B cell (primary cell): ENCODE data around the gene CD86. TPM values are rescaled to one million over a fixed set of nuclear protein-coding genes. Genes with fewer than 3 reads are reported as not detected.

ENCODE experiments used
- ATAC-seq: fragments of 200-7000 bp; cut with Tn5 transposase; one replicate; pipeline ENCODE4 v1.10.0; 2021; ENCODE audit warnings: low read depth, mild to moderate bottlenecking, moderate number of reproducible peaks, moderate library complexity
- CTCF ChIA-PET: fragments of 350-600 bp; sonication (Branson Sonifier 250); formaldehyde crosslinking; loops from one replicate; lab custom pipeline; 2021; ENCODE audit warnings: antibody characterized with exemption, inconsistent platforms; lab: Charles Lee
- POLR2A ChIA-PET: fragments of 350-600 bp; sonication (Branson Sonifier 250); formaldehyde crosslinking; loops from one replicate; lab custom pipeline; 2021; ENCODE audit warnings: antibody characterized with exemption; lab: Charles Lee
- DNase-seq: peaks from one replicate; pipeline ENCODE4 v3.0.0; 2013
- H2AFZ ChIP-seq: 2 replicates; pipeline ENCODE4 v1.6.1; 2012; ENCODE audit warnings: mild to moderate bottlenecking, low read depth, low read length; ENCODE audit not compliant: insufficient read depth, poor library complexity, severe bottlenecking
- H3K27ac ChIP-seq, 2 donors: 1 replicate in 1 of 2; 2 replicates in 1 of 2; pipeline ENCODE4 v1.5.1; 2012 to 2013; ENCODE audit warnings: low read length in 2 of 2, mild to moderate bottlenecking in 2 of 2, moderate library complexity in 1 of 2
- H3K27me3 ChIP-seq, 4 experiments: fragments of 200-600 bp in 1 of 4; sonication (generic) in 1 of 4; replicated peaks in 1 of 4; 1 replicate in 2 of 4; 2 replicates in 2 of 4; pipeline versions ENCODE4 v1.6.1 to v1.7.0; 2013 to 2016; ENCODE audit warnings: low read length in 3 of 4, mild to moderate bottlenecking in 2 of 4, mixed read lengths in 1 of 4, moderate library complexity in 1 of 4; ENCODE audit not compliant: insufficient read depth in 4 of 4, control insufficient read depth in 3 of 4; ENCODE audit errors: control extremely low read depth in 1 of 4
- H3K36me3 ChIP-seq, 2 experiments: replicated peaks in 1 of 2; 1 replicate in 1 of 2; 2 replicates in 1 of 2; pipeline versions ENCODE4 v1.6.1 to v1.7.1; 2013; ENCODE audit warnings: low read length in 1 of 2; ENCODE audit not compliant: insufficient read depth in 2 of 2, control insufficient read depth in 1 of 2; ENCODE audit errors: control extremely low read depth in 1 of 2, extremely low read depth in 1 of 2
- H3K4me1 ChIP-seq, 2 donors: fragments of 200-600 bp in 1 of 2; sonication (generic) in 1 of 2; 1 replicate in 1 of 2; 2 replicates in 1 of 2; pipeline versions ENCODE4 v1.5.1 to v1.6.1; 2013 to 2017; ENCODE audit warnings: low read length in 2 of 2; ENCODE audit not compliant: control insufficient read depth in 2 of 2, insufficient read depth in 2 of 2
- H3K4me2 ChIP-seq: replicated peaks from 2 replicates; pipeline ENCODE3; 2012; ENCODE audit warnings: mild to moderate bottlenecking, low read depth, low read length; ENCODE audit not compliant: poor library complexity, severe bottlenecking
- H3K4me3 ChIP-seq, 5 experiments: fragments of 200-600 bp in 1 of 5; sonication (generic) in 1 of 5; 1 replicate in 3 of 5; 2 replicates in 2 of 5; pipeline versions ENCODE4 v1.5.1 to v1.7.0; 2011 to 2016; ENCODE audit warnings: low read length in 4 of 5, mild to moderate bottlenecking in 4 of 5, low read depth in 2 of 5, control low read depth in 1 of 5, moderate library complexity in 1 of 5; ENCODE audit not compliant: insufficient read depth in 1 of 5; ENCODE audit errors: control extremely low read depth in 1 of 5, extremely low read depth in 1 of 5
- H3K79me2 ChIP-seq: fragments of 200-600 bp; sonication (generic); one replicate; pipeline ENCODE4 v1.6.0; 2016; ENCODE audit warnings: low read length; ENCODE audit not compliant: control insufficient read depth, insufficient read depth
- H3K9ac ChIP-seq: fragments of 200-600 bp; sonication (generic); 2 replicates; pipeline ENCODE4 v1.6.1; 2017; ENCODE audit warnings: mild to moderate bottlenecking, low read length, moderate library complexity
- H3K9me3 ChIP-seq, 3 donors: one replicate each; pipeline versions ENCODE4 v1.6.1 to v1.7.1; 2013; ENCODE audit warnings: low read length in 2 of 3; ENCODE audit not compliant: control insufficient read depth in 2 of 3, insufficient read depth in 1 of 3; ENCODE audit errors: control extremely low read depth in 1 of 3
- H4K20me1 ChIP-seq: 2 replicates; pipeline ENCODE4 v1.6.0; 2012; ENCODE audit warnings: mild to moderate bottlenecking, low read length; ENCODE audit not compliant: insufficient read depth, control insufficient read depth, poor library complexity, severe bottlenecking
- H3K27ac Mint-ChIP-seq: one replicate; pipeline ENCODE4 v1.8.0; 2021; ENCODE audit warnings: mixed read lengths
- H3K27me3 Mint-ChIP-seq: one replicate; pipeline ENCODE4 v1.8.0; 2021; ENCODE audit warnings: mixed read lengths
- H3K4me1 Mint-ChIP-seq: one replicate; pipeline ENCODE4 v1.8.0; 2021; ENCODE audit warnings: mixed read lengths
- H3K4me3 Mint-ChIP-seq: one replicate; pipeline ENCODE4 v1.8.0; 2021; ENCODE audit warnings: mixed read lengths
- H3K9me3 Mint-ChIP-seq: one replicate; pipeline ENCODE4 v1.8.0; 2022; ENCODE audit warnings: mixed read lengths; ENCODE audit not compliant: insufficient read depth
- EZH2 ChIP-seq: IDR thresholded peaks from 2 replicates; pipeline ENCODE4 v1.6.1; 2012; ENCODE audit warnings: borderline replicate concordance, low read depth, mild to moderate bottlenecking, moderate library complexity, low read length; ENCODE audit not compliant: insufficient read depth, poor library complexity, severe bottlenecking
- WGBS: methylation state at CpG from one replicate; pipeline ENCODE4 v1.1.5; 2013; ENCODE audit warnings: missing lambda C conversion rate; ENCODE audit not compliant: insufficient coverage; 5-methylcytosine and 5-hydroxymethylcytosine counted together
- intact Hi-C: fragments of 100-400 bp; cut with micrococcal nuclease; formaldehyde crosslinking; loops from one replicate; pipeline ENCODE4 v1.10.0; 2022
- polyA plus RNA-seq: library from polyadenylated mRNA; depleted of rRNA; stranded (reverse); fragments of >200 nt; gene quantifications from 2 replicates; pipeline ENCODE4 v1.2.3, GENCODE V29; 2012
- total RNA-seq, 2 donors: library from RNA; stranded (reverse); fragments of 120-200 nt in 1 of 2; gene quantifications; 1 replicate in 1 of 2; 2 replicates in 1 of 2; pipeline versions ENCODE4 v1.2.3 to v1.2.4, GENCODE V29; 2013 to 2022
- TF ChIP-seq, protein P1 (sequence below): fragments of 200-600 bp; IDR thresholded peaks from one replicate; pipeline ENCODE4 v1.8.0; 2022; ENCODE audit warnings: antibody characterized with exemption, mild to moderate bottlenecking

The CD86 gene
- total and polyA plus RNA-seq, 2 donors (not counting 1 experiment from before 2014, with no cell fraction given) = 31.5 to 38.2 TPM

DNA sequence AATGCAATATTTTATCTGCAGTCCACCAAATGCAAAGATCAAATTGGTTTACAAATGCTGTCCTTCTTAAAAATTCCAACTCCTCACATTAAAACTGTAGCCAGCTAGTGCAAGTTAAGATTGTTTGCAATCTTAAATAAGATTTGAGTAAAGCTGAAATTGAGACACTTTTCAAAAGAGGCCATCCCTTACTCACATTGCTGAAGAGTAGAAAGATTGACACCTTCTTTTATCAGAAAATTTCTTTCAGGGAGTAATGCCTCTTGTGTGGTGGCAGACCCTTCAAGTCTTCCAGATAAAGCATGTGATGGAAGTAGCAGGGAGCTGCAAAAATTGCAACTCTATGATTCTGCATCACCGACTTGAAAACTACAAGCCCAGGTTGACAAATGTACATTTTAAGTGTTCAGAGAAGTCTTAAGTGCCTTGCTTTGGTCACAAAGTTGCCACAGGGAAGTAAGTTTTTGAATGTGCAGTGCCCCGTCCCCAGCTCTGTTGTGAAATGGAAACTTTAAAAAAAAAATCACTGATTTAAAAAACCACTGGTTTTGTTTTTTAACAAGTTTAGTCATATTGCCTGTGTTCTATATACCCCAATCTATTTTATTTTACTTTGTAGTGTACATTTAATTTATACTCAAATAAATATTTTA lies 12.6 kb downstream of the CD86 start:
- Mint-ChIP-seq H3K27me3 (no peaks in the 10 kb centered on the region), H3K4me3 (peak overlapping the region; percentile 79), H3K4me1 (peaks cover 53% of the 10 kb centered on the region), H3K9me3 (no peaks in the 10 kb centered on the region), H3K27ac (peak overlapping the region; percentile 47)
- no peaks in the 10 kb centered on the region for H3K9me3 ChIP-seq
- peaks cover 10% of the 10 kb centered on the region for H3K79me2 ChIP-seq
- POLR2A ChIA-PET = interaction anchor here (0.6 kb wide), 1 partner anchor 18 kb away, joined by 4 read pairs; no protein-coding TSS in a partner anchor
- DNase-seq = peak; percentile 44
- H3K36me3 ChIP-seq = no peaks in the 10 kb centered on the region
- peaks cover 36 to 39% of the 10 kb centered on the region in 2 donors for H3K4me1 ChIP-seq
- intact Hi-C loops = loop anchor here (1.0 kb wide), 1 partner anchor 10 kb away; no protein-coding TSS in a partner anchor
- no peaks in the 10 kb centered on the region for H4K20me1 ChIP-seq
- no peaks in the 10 kb centered on the region for H3K27me3 ChIP-seq
- WGBS = no CpG with 5 or more reads among the region's 2 CpGs
- TF ChIP-seq, protein P1, sequence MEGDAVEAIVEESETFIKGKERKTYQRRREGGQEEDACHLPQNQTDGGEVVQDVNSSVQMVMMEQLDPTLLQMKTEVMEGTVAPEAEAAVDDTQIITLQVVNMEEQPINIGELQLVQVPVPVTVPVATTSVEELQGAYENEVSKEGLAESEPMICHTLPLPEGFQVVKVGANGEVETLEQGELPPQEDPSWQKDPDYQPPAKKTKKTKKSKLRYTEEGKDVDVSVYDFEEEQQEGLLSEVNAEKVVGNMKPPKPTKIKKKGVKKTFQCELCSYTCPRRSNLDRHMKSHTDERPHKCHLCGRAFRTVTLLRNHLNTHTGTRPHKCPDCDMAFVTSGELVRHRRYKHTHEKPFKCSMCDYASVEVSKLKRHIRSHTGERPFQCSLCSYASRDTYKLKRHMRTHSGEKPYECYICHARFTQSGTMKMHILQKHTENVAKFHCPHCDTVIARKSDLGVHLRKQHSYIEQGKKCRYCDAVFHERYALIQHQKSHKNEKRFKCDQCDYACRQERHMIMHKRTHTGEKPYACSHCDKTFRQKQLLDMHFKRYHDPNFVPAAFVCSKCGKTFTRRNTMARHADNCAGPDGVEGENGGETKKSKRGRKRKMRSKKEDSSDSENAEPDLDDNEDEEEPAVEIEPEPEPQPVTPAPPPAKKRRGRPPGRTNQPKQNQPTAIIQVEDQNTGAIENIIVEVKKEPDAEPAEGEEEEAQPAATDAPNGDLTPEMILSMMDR = no peak
- no peak for TF ChIP-seq EZH2
- H3K4me2 ChIP-seq = peak overlapping the region; percentile 23
- peak overlapping the region; percentile 40 for H3K9ac ChIP-seq
- peak overlapping the region in 2 of 5 experiments; percentile 20 to 45 for H3K4me3 ChIP-seq
- CTCF ChIA-PET = interaction anchor here (1.3 to 1.4 kb wide), 2 partner anchors 11 to 72 kb away, joined by 4 to 6 read pairs; no protein-coding TSS in a partner anchor
- peak overlapping the region; percentile 30 to 53 for H3K27ac ChIP-seq
- H2AFZ ChIP-seq = peak overlapping the region; percentile 48
- peak; percentile 46 for ATAC-seq
